GM19193 (cell line): ENCODE measurements around the gene DNAL4.

ENCODE experiments used
- POLR2A ChIP-seq: IDR thresholded peaks from 4 replicates; pipeline ENCODE4 v1.6.1; 2011; ENCODE audit not compliant: insufficient read depth, insufficient read length; ENCODE audit errors: extremely low read depth

DNAL4 gene

DNA sequence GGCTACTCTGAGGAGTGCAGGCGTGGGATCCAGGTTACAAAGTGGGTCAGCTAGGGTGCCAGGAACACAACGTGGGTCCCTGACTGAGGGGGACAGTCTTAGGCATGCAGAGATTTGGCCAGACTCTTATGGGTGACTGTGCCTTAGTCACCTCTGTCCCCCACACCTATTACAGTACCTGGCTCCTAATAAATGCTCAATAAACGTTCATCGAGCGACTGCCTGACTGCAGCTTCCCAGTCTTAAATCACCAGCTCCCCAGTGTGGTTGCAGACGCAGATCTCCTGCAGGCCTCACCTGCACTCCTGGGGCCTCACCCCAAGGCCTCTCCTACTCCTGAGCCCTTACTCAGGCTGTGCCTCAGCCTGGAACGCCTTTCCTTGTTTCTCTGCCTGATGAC is 34.9 kb downstream of the DNAL4 start:
- no peak for TF ChIP-seq POLR2A

- TF ChIP-seq POLR2A, result no peak
Observed at GRCh38 chr22:38758276-38758945, 35.5 kb downstream of the DNAL4 start.

DNA sequence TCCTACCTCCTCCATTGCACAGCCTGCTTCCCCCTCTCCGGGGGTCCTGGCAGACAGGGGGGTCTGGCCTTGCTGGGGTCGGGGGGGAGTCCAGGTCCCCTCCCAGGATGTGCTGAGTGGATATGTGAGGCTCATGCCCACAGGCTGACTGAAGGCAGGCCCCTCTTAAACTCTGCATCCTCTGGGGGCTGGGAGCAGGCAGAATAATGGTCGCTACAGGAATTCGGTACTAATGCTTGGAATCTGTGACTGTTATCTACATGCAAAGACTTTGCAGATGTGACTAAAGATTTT is 36.5 kb downstream of the DNAL4 start:
- no peak for TF ChIP-seq POLR2A

DNA sequence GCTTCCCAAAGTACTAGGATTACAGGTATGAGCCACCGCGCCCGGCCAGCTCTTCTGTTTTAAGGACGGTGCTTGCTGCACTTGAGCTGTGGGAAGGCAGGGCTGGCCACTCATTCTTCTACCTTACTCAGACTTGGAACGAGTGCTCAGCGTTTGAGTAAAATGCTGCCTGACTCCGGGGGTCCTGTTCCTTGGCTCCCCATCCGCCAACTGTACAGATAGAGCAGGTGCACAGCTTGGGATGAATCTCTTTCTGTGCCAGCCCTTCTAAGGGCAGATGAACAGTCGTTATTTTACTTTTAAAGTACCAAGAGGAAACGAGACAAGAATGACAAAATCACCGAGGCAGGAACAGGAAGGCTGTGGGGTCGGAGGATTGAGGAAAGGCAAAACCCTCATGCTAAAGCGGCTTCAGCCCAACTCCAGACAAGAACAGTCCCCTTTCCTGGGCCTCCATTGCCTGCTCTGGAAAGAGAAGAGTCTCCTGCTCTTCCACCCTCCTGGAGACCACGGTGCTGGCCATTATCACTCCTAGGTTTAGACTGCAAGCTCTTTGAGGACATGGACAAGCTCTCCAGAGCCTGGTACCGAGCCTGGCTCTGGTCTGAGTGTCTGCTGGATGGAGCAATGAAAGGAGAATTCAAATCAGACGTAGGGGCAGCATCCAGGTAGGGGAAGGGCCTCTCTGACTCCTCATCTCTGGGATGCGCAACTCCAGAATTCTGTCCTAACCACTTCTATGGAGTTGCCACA is 37.1 kb downstream of the DNAL4 start:
- TF ChIP-seq POLR2A, result no peak

DNA sequence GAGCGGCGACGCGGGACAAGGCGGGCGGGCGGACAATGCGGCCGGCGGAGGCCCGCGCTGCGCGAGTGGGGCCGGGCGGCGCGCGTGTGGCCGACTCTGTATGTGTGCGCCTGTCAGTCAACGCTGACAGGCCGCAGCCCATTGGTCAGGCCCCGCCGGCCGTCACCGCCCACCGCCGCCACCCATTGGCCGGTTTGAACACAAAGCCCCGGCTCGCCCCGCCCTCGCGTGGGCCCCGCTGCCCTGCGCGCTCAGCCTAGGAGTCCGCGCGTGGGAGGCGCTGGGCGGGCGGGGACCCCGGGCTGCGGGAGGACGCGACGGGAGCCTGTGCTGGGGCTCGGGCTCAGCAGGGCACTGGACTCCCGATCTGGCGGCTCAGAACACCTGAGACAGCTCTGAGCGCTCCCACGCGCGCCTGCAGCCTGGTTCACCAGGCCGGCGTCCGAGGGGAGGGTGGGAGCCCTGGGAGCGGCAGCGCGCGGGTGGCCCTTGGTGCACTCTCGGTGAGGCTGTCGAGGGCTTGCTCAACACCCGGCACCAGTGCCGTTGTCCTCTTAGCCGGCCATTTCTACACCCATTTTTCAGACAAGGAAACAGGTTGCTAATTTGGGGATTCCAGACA is 37.9 kb downstream of the DNAL4 start, which contains the start of gene SUN2:
Gene SUN2 (minus strand): TSS at position 88 of the 622 bp plus-strand sequence. CDS start 3,370 bp downstream, outside the sequence.
- TF ChIP-seq POLR2A, result peak; percentile 63

- TF ChIP-seq POLR2A, result no peak
Observed at GRCh38 chr22:38755155-38755910, 38.6 kb downstream of the DNAL4 start.

DNA sequence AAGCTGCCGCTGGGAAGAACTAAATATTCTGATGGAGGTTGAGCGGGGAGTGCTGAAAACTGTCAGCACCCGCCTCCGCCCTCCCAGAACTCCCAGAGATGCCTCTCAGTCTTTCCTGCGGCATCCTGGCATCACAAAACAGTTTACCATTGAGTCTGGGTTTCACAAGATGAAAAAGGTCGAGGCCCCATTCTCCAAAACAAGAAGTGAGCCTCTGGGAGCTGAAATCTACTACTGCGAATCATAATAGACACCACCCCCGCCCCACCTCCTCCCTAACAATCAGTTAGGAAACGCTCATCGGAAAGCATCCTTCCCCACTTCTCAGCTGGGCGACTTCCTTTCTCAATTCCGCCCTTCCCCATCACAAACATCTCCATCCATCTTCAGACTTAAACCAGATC is 39.2 kb downstream of the DNAL4 start:
- no peak for TF ChIP-seq POLR2A

- peak; percentile 30 for TF ChIP-seq POLR2A
Observed at GRCh38 chr22:38753948-38754750, 39.8 kb downstream of the DNAL4 start.

DNA sequence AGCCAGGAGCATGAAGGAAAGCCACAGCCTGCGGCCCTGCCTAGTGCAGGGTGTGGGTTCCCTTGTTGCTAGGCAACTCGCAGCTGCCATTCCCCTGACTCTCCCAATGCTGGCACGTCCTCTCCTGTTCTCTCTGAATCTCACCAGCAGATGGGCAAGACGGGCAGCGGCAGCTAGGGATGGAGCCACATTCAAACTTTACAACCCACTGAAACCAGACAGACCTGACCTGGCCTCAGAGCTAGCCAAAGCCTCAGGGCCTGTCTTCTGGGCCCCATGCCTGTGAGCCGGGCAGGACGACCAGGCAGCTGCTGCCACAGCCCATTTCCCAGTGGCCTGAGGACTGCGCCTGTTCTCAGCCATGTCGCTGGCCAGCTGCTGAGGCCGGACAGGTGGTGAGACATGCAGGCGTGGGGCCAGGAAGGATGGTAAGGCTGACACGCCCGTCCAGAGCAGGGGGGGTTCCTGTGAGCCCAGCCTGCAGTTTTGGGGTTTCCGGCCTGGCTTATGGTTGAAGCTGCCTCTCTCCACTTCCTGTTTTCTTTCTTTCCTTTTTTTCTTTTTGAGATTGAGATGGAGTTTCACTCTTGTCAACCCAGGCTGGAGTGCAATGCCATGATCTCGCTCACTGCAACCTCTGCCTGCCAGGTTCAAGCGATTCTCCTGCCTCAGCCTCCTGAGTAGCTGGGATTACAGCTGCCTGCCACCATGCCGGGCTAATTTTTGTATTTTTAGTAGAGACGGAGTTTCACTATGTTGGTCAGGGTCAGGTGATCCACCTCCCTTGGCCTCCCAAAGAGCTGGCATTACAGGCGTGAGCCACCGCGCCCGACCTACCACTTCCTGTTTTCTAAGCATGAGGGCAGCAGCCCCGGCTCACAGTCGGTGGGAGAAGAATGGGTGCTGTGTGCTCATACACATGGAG is 42.3 kb downstream of the DNAL4 start:
- peak; percentile 56 for TF ChIP-seq POLR2A

DNA sequence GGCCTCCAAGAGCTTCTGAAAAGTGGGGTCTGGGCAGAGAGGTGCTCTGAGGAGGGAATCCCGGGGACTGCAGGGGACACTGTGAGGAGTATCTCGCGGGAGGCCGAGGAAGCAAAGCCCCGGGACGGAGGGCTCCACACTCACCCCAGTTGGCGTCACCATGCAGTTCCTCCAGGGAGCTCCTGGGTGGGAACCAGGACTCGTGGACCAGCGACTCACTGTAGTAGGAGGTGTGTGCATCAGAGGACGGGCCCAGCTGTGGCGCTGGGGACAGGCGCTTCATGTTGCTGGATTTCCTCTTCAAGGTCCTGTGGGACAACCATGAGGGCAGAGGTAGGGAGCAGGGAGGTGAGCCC is 42.9 kb downstream of the DNAL4 start:
- no peak for TF ChIP-seq POLR2A

DNA sequence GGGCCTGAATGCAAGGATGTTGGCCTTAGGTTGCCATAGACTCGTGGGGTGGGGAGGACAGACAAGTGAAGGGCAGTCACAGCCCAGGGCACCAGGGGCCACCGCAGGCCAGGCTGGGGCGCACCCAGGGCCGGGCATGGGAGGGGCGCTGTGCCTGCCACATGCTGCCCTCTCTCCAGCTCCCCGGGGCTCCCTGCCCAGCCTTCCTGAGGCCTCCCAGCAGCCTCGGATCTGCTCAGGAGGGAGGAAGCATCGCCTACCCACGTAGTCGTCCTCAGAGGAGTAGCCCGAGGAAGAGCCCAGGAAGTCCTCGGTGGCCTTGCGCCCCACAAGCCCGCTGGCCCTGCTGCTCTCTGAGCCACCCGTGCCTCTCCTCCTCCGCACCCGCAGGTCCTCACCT is 43.3 kb downstream of the DNAL4 start:
- TF ChIP-seq POLR2A, result no peak

GRCh38 chr22:38750104-38750503 is 43.8 kb downstream of the DNAL4 start:
- no peak for TF ChIP-seq POLR2A

GRCh38 chr22:38748487-38749136 is 45.3 kb downstream of the DNAL4 start:
- no peak for TF ChIP-seq POLR2A
